Mesenchymal stem cell (in vitro differentiated cells and primary cell): ENCODE measurements around the gene DHRSX.

Source experiments
- DNase-seq: peaks from one replicate; pipeline ENCODE4 v3.0.0-alpha.2; 2013
- H2AFZ ChIP-seq: one replicate; pipeline ENCODE4 v1.6.1; 2013; ENCODE audit warnings: low read depth, mild to moderate bottlenecking, control low read depth, inconsistent platforms, low read length, moderate library complexity
- H2AK5ac ChIP-seq: 2 replicates; pipeline ENCODE4 v1.6.1; 2013; ENCODE audit warnings: low read length, moderate library complexity, mild to moderate bottlenecking, inconsistent platforms; ENCODE audit not compliant: severe bottlenecking
- H2BK120ac ChIP-seq: one replicate; pipeline ENCODE4 v1.6.1; 2013; ENCODE audit warnings: low read depth, mild to moderate bottlenecking, inconsistent platforms, low read length, moderate library complexity
- H2BK12ac ChIP-seq, 2 experiments: one replicate each; pipeline ENCODE4 v1.6.1; 2013; ENCODE audit warnings: inconsistent platforms in 2 of 2, low read length in 2 of 2, mild to moderate bottlenecking in 2 of 2, moderate library complexity in 2 of 2, control low read depth in 1 of 2
- H2BK15ac ChIP-seq: one replicate; pipeline ENCODE4 v1.6.1; 2013; ENCODE audit warnings: mild to moderate bottlenecking, low read depth, inconsistent platforms; ENCODE audit not compliant: poor library complexity, severe bottlenecking
- H2BK5ac ChIP-seq: 2 replicates; pipeline ENCODE4 v1.6.1; 2013; ENCODE audit warnings: low read depth, mild to moderate bottlenecking, low read length, control low read depth, inconsistent platforms; ENCODE audit not compliant: poor library complexity, severe bottlenecking
- H3K14ac ChIP-seq, 2 experiments: one replicate each; pipeline ENCODE4 v1.6.1; 2013; ENCODE audit warnings: inconsistent platforms in 2 of 2, low read length in 2 of 2, control low read depth in 1 of 2, mild to moderate bottlenecking in 1 of 2, moderate library complexity in 1 of 2
- H3K18ac ChIP-seq, 2 experiments: one replicate each; pipeline ENCODE4 v1.6.1; 2013; ENCODE audit warnings: inconsistent platforms in 2 of 2, low read length in 2 of 2, control low read depth in 1 of 2, low read depth in 1 of 2, mild to moderate bottlenecking in 1 of 2
- H3K23ac ChIP-seq, 2 experiments: one replicate each; pipeline ENCODE4 v1.6.1; 2013; ENCODE audit warnings: inconsistent platforms in 2 of 2, low read length in 2 of 2, mild to moderate bottlenecking in 2 of 2, moderate library complexity in 2 of 2, control low read depth in 1 of 2
- H3K27ac ChIP-seq: 2 replicates; pipeline ENCODE4 v1.5.1; 2013; ENCODE audit warnings: mild to moderate bottlenecking, moderate library complexity, low read length, control low read depth, inconsistent platforms; ENCODE audit not compliant: poor library complexity, severe bottlenecking
- H3K27me3 ChIP-seq, 2 experiments: 2 replicates each; pipeline versions ENCODE4 v1.6.1 to v1.7.0; 2013; ENCODE audit warnings: low read length in 2 of 2, mild to moderate bottlenecking in 2 of 2, moderate library complexity in 2 of 2, control low read depth in 1 of 2, inconsistent platforms in 1 of 2; ENCODE audit not compliant: control insufficient read depth in 1 of 2, insufficient read depth in 1 of 2
- H3K36me3 ChIP-seq, 2 experiments: 2 replicates each; pipeline versions ENCODE4 v1.6.1 to v1.7.0; 2013; ENCODE audit warnings: low read length in 2 of 2, control low read depth in 1 of 2, inconsistent platforms in 1 of 2, low read depth in 1 of 2, mild to moderate bottlenecking in 1 of 2; ENCODE audit not compliant: insufficient read depth in 2 of 2, control insufficient read depth in 1 of 2
- H3K4ac ChIP-seq, 2 experiments: one replicate each; pipeline ENCODE4 v1.6.1; 2013; ENCODE audit warnings: inconsistent platforms in 2 of 2, low read length in 2 of 2, mild to moderate bottlenecking in 2 of 2, moderate library complexity in 2 of 2, control low read depth in 1 of 2, low read depth in 1 of 2
- H3K4me1 ChIP-seq: 2 replicates; pipeline ENCODE4 v1.6.1; 2013; ENCODE audit warnings: low read depth, low read length, control low read depth; ENCODE audit not compliant: control insufficient read depth, insufficient read depth
- H3K4me2 ChIP-seq: 2 replicates; pipeline ENCODE4 v1.6.1; 2013; ENCODE audit warnings: low read length, mild to moderate bottlenecking, inconsistent platforms; ENCODE audit not compliant: poor library complexity, severe bottlenecking
- H3K4me3 ChIP-seq, 2 experiments: 2 replicates each; pipeline versions ENCODE4 v1.5.1 to v1.7.0; 2013; ENCODE audit warnings: low read length in 2 of 2, mild to moderate bottlenecking in 2 of 2, control low read depth in 1 of 2, low read depth in 1 of 2; ENCODE audit not compliant: insufficient read depth in 1 of 2
- H3K79me1 ChIP-seq: replicated peaks from 2 replicates; pipeline ENCODE4 v1.6.1; 2013; ENCODE audit warnings: mild to moderate bottlenecking, control low read depth, low read length, inconsistent platforms; ENCODE audit not compliant: poor library complexity, severe bottlenecking
- H3K9ac ChIP-seq: 2 replicates; pipeline ENCODE4 v1.7.0; 2013; ENCODE audit warnings: mild to moderate bottlenecking, low read length, moderate library complexity
- H3K9me3 ChIP-seq: 2 replicates; pipeline ENCODE4 v1.7.0; 2013; ENCODE audit warnings: mild to moderate bottlenecking, low read length; ENCODE audit not compliant: control insufficient read depth
- H4K8ac ChIP-seq: one replicate; pipeline ENCODE4 v1.6.1; 2013; ENCODE audit warnings: inconsistent platforms, mild to moderate bottlenecking, low read length, moderate library complexity
- H4K91ac ChIP-seq: one replicate; pipeline ENCODE4 v1.6.1; 2013; ENCODE audit warnings: mild to moderate bottlenecking, low read length, inconsistent platforms
- WGBS: methylation state at CpG from one replicate; pipeline ENCODE4 v1.1.7; 2013; ENCODE audit warnings: mixed read lengths; 5-methylcytosine and 5-hydroxymethylcytosine counted together

DHRSX gene

GRCh38 chrX:2385224-2385623 is 115.6 kb downstream of the DHRSX start:
- H2AK5ac ChIP-seq = no peak overlapping the region
- no peak overlapping the region for H2AFZ ChIP-seq
- no peak overlapping the region for H3K4ac ChIP-seq
- H3K23ac ChIP-seq = no peak overlapping the region
- H3K9ac ChIP-seq = no peak overlapping the region
- no peaks in the 10 kb centered on the region for H3K4me1 ChIP-seq
- H2BK15ac ChIP-seq = no peak overlapping the region
- H2BK120ac ChIP-seq = no peak overlapping the region
- H3K79me1 ChIP-seq = peaks cover 21% of the 10 kb centered on the region
- no peak overlapping the region for H3K4me2 ChIP-seq
- 50% methylated on average over 2 of the region's 3 CpGs for WGBS
- peak; percentile 76 for DNase-seq
- no peak overlapping the region for H4K8ac ChIP-seq
- no peak overlapping the region for H4K91ac ChIP-seq
- no peak overlapping the region for H2BK12ac ChIP-seq
- no peak overlapping the region for H3K4me3 ChIP-seq
- peaks cover 2% of the 10 kb centered on the region for H3K9me3 ChIP-seq
- H3K36me3 ChIP-seq = peaks cover 7 to 12% of the 10 kb centered on the region in 2 experiments
- H3K14ac ChIP-seq = no peak overlapping the region
- no peak overlapping the region for H3K27ac ChIP-seq
- no peak overlapping the region for H2BK5ac ChIP-seq
- H3K27me3 ChIP-seq = no peaks in the 10 kb centered on the region
- no peak overlapping the region for H3K18ac ChIP-seq

- no peak for DNase-seq
- no peaks in the 10 kb centered on the region for H3K4me1 ChIP-seq
- H2BK120ac ChIP-seq = no peak overlapping the region
- H3K9me3 ChIP-seq = peaks cover 2% of the 10 kb centered on the region
- no peaks in the 10 kb centered on the region for H3K27me3 ChIP-seq
- no peak overlapping the region for H4K8ac ChIP-seq
- H2AK5ac ChIP-seq = no peak overlapping the region
- WGBS = 94% methylated on average over 2 of the region's 4 CpGs
- H3K9ac ChIP-seq = no peak overlapping the region
- no peak overlapping the region for H3K27ac ChIP-seq
- H2AFZ ChIP-seq = no peak overlapping the region
- H3K4me2 ChIP-seq = no peak overlapping the region
- no peak overlapping the region for H2BK15ac ChIP-seq
- H3K4me3 ChIP-seq = no peak overlapping the region
- no peak overlapping the region for H2BK5ac ChIP-seq
- H3K23ac ChIP-seq = no peak overlapping the region
- H4K91ac ChIP-seq = no peak overlapping the region
- peaks cover 7 to 12% of the 10 kb centered on the region in 2 experiments for H3K36me3 ChIP-seq
- no peak overlapping the region for H3K4ac ChIP-seq
- H2BK12ac ChIP-seq = no peak overlapping the region
- H3K18ac ChIP-seq = no peak overlapping the region
- H3K79me1 ChIP-seq = peaks cover 21% of the 10 kb centered on the region
- no peak overlapping the region for H3K14ac ChIP-seq
Measured at GRCh38 chrX:2384486-2384885, 116.3 kb downstream of the DHRSX start.

GRCh38 chrX:2383735-2384134 is 117.0 kb downstream of the DHRSX start:
- peaks cover under 1 to 5% of the 10 kb centered on the region in 2 experiments for H3K36me3 ChIP-seq
- no peaks in the 10 kb centered on the region for H3K4me1 ChIP-seq
- H3K4me3 ChIP-seq = no peak overlapping the region
- H3K14ac ChIP-seq = no peak overlapping the region
- no peak overlapping the region for H3K27ac ChIP-seq
- H4K91ac ChIP-seq = no peak overlapping the region
- H2AFZ ChIP-seq = no peak overlapping the region
- peaks cover 18% of the 10 kb centered on the region for H3K79me1 ChIP-seq
- H3K27me3 ChIP-seq = no peaks in the 10 kb centered on the region
- no peak overlapping the region for H3K23ac ChIP-seq
- no peak overlapping the region for H3K18ac ChIP-seq
- no peak overlapping the region for H2AK5ac ChIP-seq
- H4K8ac ChIP-seq = no peak overlapping the region
- H3K9me3 ChIP-seq = peaks cover 2% of the 10 kb centered on the region
- WGBS = 96% methylated on average over 3 of the region's 3 CpGs
- H2BK5ac ChIP-seq = no peak overlapping the region
- H2BK12ac ChIP-seq = no peak overlapping the region
- no peak overlapping the region for H2BK120ac ChIP-seq
- no peak overlapping the region for H3K4ac ChIP-seq
- DNase-seq = no peak
- H3K4me2 ChIP-seq = no peak overlapping the region
- H3K9ac ChIP-seq = no peak overlapping the region
- no peak overlapping the region for H2BK15ac ChIP-seq

GRCh38 chrX:2383144-2383543 is 117.6 kb downstream of the DHRSX start:
- Histone ChIP-seq H3K14ac (no peak overlapping the region), H2AK5ac (no peak overlapping the region), H3K27ac (no peak overlapping the region), H2BK15ac (no peak overlapping the region), H3K4ac (no peak overlapping the region), H2BK12ac (no peak overlapping the region), H3K27me3 (no peaks in the 10 kb centered on the region), H3K23ac (no peak overlapping the region), H3K9ac (no peak overlapping the region), H4K8ac (no peak overlapping the region), H3K18ac (no peak overlapping the region), H2BK120ac (no peak overlapping the region), H3K79me1 (peaks cover 18% of the 10 kb centered on the region), H3K36me3 (no peaks in the 10 kb centered on the region), H3K4me1 (no peaks in the 10 kb centered on the region), H2BK5ac (no peak overlapping the region), H4K91ac (no peak overlapping the region), H2AFZ (no peak overlapping the region), H3K9me3 (peaks cover 2% of the 10 kb centered on the region), H3K4me3 (no peak overlapping the region), H3K4me2 (no peak overlapping the region)
- WGBS = 95% methylated on average over 1 of the region's 1 CpG
- no peak for DNase-seq
